Stomach (tissue), 4 donors: ENCODE data around the gene ECPAS.

Source experiments
- POLR2A ChIP-seq, 4 donors: fragments of 450-650 bp; IDR thresholded peaks; one replicate each; pipeline ENCODE4 v1.6.1; 2016; ENCODE audit warnings: antibody characterized with exemption in 4 of 4, control low read depth in 2 of 4, mild to moderate bottlenecking in 1 of 4, moderate library complexity in 1 of 4
- TF ChIP-seq, protein P1 (sequence below), 7 experiments: fragments of 450-650 bp in 4 of 7; fragments of 200-600 bp in 3 of 7; sonication (generic) in 3 of 7; IDR thresholded peaks; one replicate each; pipeline ENCODE4 v1.5.1; 2016 to 2019; ENCODE audit warnings: antibody characterized with exemption in 7 of 7, control low read depth in 2 of 7, mild to moderate bottlenecking in 1 of 7

DNA sequence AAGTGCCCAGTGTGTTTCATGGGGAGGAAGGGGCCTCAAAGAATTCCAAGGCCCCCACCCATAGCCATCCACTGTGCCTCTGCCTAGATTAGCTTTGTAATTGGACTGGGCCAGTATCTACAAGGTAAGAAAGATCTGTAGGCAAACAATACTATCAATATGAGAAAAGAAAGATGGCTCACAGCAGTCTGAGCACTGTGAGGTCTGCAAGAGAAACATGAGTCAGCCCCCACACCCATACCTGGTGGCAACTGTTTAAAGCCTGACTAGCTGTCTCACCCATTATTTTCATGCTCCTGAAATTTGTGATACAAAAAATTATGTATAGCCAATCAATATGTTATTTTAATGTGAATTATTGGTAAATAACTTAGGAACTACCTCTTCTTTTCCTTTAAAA, 30.8 kb upstream of the ECPAS start:
- TF ChIP-seq, protein P1, sequence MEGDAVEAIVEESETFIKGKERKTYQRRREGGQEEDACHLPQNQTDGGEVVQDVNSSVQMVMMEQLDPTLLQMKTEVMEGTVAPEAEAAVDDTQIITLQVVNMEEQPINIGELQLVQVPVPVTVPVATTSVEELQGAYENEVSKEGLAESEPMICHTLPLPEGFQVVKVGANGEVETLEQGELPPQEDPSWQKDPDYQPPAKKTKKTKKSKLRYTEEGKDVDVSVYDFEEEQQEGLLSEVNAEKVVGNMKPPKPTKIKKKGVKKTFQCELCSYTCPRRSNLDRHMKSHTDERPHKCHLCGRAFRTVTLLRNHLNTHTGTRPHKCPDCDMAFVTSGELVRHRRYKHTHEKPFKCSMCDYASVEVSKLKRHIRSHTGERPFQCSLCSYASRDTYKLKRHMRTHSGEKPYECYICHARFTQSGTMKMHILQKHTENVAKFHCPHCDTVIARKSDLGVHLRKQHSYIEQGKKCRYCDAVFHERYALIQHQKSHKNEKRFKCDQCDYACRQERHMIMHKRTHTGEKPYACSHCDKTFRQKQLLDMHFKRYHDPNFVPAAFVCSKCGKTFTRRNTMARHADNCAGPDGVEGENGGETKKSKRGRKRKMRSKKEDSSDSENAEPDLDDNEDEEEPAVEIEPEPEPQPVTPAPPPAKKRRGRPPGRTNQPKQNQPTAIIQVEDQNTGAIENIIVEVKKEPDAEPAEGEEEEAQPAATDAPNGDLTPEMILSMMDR (IDR thresholded peaks at IDR 0.05) = no peak
- no peak for TF ChIP-seq POLR2A (IDR thresholded peaks at IDR 0.05)
